Measurements from ENCODE around the gene LRBA.

LRBA gene

DNA sequence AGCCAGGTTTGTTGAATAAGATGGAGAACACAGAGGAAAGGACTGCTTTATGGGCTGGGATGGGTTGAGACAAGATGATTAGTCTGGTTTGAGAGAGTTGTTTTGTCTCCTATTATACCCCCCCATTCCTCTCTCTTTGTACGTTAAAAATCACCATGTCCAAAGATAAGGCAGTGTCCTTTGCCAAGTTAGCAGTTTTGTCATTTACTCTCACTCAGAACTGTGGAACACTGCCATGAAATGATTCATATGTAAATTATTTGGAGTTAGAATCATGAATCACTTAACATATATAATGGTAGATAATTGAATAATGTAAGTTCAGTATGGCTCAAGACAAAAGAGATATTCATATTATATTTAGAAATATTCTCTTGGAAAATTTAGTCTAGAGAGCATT lies 785.6 kb downstream of the LRBA start:
- DNase-seq = no peak

DNA sequence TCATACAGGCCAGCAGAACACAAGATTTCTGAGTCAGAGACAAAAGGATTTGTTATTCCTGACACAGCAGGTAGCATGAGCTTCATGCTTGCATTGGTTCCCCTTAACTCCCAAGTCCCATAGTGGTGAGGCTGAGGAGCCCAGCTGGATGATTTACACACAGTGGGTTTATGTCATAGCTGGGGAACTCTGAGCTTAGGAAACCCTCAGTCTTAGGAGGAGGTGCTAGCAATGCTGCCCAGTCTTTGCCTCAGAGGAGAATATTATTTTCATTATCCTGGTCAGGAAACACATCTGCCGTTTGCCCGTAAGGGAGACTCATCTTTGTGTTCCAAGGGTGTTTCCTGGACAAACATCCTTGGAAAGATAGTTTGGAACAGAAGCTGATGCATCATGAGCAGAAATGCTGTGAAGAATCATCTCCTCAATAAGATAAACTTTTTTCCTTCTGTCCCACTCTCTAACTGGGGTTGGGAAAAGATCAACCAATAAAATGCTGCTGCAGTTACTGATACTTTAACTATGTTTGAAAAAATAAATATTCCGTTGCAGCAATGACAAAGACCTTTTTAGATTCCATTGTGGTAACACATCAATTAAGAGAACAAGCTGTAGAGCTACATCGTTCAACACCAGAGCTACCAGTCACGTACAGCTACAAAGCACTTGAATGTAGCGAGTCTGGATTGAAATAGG lies 790.0 kb downstream of the LRBA start:
- no peak for DNase-seq

- no peak for DNase-seq
Observed at GRCh38 chr4:150219841-150220240, 795.2 kb downstream of the LRBA start.

DNA sequence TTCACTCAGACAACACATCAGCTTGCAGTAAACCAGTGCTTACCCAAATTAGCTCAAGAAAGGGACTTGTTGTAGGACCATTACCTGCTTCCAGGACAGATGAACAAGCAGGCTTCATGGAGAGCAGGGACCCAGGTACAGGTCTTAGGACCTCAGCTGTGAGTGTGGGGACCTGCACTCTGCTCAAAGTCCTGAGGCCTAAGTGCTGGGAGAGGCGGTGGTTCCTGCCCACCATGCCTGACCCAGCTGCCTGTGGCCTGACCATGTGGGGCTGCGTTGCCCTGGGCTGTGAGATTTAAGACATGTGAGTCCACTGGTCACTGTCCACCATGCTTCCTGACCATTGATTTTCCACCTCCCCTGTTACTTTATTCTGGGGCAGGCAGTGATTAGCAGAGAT lies 796.6 kb downstream of the LRBA start:
- DNase-seq = no peak

- DNase-seq = no peak
Observed at GRCh38 chr4:150217808-150218207, 797.3 kb downstream of the LRBA start.

GRCh38 chr4:150217192-150217591 lies 797.9 kb downstream of the LRBA start:
- DNase-seq = no peak

- DNase-seq = no peak
Observed at GRCh38 chr4:150216726-150217125, 798.4 kb downstream of the LRBA start.

- no peak for DNase-seq
Observed at GRCh38 chr4:150215601-150216000, 799.5 kb downstream of the LRBA start.
